Measurements from ENCODE around the gene DAB1.

The DAB1 gene

GRCh38 chr1:57060451-57060850 lies 363.4 kb downstream of the DAB1 start:
- no peak for DNase-seq

- DNase-seq: no peak
These were observed 365.0 kb downstream of the DAB1 start for GRCh38 chr1:57058652-57059501.

- DNase-seq: no peak
These were observed 375.0 kb downstream of the DAB1 start for GRCh38 chr1:57048856-57049255.

- no peak for DNase-seq
These were observed 377.4 kb downstream of the DAB1 start for GRCh38 chr1:57046462-57046861.

- no peak for DNase-seq
These were observed 382.0 kb downstream of the DAB1 start for GRCh38 chr1:57041901-57042300.

GRCh38 chr1:57040811-57041210 lies 383.0 kb downstream of the DAB1 start:
- DNase-seq: no peak

- DNase-seq: no peak
These were observed 386.9 kb downstream of the DAB1 start for GRCh38 chr1:57036641-57037579.

- DNase-seq: no peak
These were observed 389.1 kb downstream of the DAB1 start for GRCh38 chr1:57034713-57035112.

GRCh38 chr1:57033222-57034001 lies 390.4 kb downstream of the DAB1 start:
- no peak for DNase-seq

- DNase-seq: no peak
These were observed 397.1 kb downstream of the DAB1 start for GRCh38 chr1:57026624-57027354.

GRCh38 chr1:57024855-57025254 lies 399.0 kb downstream of the DAB1 start:
- DNase-seq: no peak

- no peak for DNase-seq
These were observed 399.4 kb downstream of the DAB1 start for GRCh38 chr1:57024428-57024827.

GRCh38 chr1:57020216-57020615 lies 403.6 kb downstream of the DAB1 start:
- DNase-seq: no peak

- DNase-seq: no peak
These were observed 404.5 kb downstream of the DAB1 start for GRCh38 chr1:57019236-57019839.

- no peak for DNase-seq
These were observed 405.7 kb downstream of the DAB1 start for GRCh38 chr1:57018119-57018518.

- DNase-seq: no peak
These were observed 406.1 kb downstream of the DAB1 start for GRCh38 chr1:57017717-57018116.

- DNase-seq: no peak
These were observed 406.7 kb downstream of the DAB1 start for GRCh38 chr1:57017200-57017599.

- no peak for DNase-seq
These were observed 408.8 kb downstream of the DAB1 start for GRCh38 chr1:57015071-57015470.

- DNase-seq: no peak
These were observed 410.3 kb downstream of the DAB1 start for GRCh38 chr1:57013522-57013921.

GRCh38 chr1:57012315-57012714 lies 411.5 kb downstream of the DAB1 start:
- DNase-seq: no peak

GRCh38 chr1:57010511-57010910 lies 413.3 kb downstream of the DAB1 start:
- DNase-seq: no peak

- DNase-seq: no peak
These were observed 415.9 kb downstream of the DAB1 start for GRCh38 chr1:57007948-57008347.

All from CD4-positive, alpha-beta T cell treated with Interleukin-10 for 1 hour (primary cell).